Measurements from ENCODE around the gene RBM19. TPM values are rescaled to one million over a fixed set of nuclear protein-coding genes. Genes with fewer than 3 reads are reported as not detected.

The RBM19 gene
- total and polyA plus RNA-seq, 2 donors (not counting 3 experiments of a cell fraction or from before 2014, with no cell fraction given): 13.2 to 34.4 TPM

DNA sequence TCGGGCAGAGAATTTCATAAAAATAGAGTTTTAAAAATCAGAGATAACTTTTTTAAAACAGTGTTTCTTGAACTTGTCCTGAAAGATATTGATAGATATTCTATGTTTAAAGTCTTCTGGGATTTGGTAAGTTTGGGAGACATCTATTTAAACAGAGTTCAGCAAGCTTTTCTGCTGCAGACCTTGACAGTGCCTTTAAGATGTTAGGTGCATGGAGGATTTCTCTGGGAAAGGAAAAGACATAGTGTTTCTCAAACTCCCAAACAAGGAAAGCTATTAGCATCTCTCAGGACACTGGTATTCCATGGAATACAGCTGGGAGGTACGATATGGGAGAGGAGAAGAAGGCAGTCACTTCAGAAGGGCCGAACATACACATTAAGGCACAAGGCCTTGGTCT lies 97.8 kb downstream of the RBM19 start:
- Histone ChIP-seq H3K27ac (ENCODE audit: insufficient read depth, low read depth, low read length) (no peak overlapping the region), H3K36me3 (ENCODE audit: control insufficient read depth in 2 of 2, extremely low read depth in 1 of 2, insufficient read depth in 2 of 2, low read length in 2 of 2) (no peaks in the 10 kb centered on the region), H4K20me1 (replicated peaks; ENCODE audit: control insufficient read depth, extremely low read depth, insufficient read depth, low read length) (no peaks in the 10 kb centered on the region), H3K4me3 (replicated peaks in 1 of 3; ENCODE audit: insufficient read depth in 1 of 3, low read depth in 1 of 3, low read length in 3 of 3) (no peak overlapping the region), H3K9ac (replicated peaks; ENCODE audit: extremely low read depth, insufficient read depth, low read length) (no peak overlapping the region), H3K9me3 (replicated peaks; ENCODE audit: control insufficient read depth, insufficient read depth, low read length) (no peaks in the 10 kb centered on the region), H3K4me1 (ENCODE audit: control insufficient read depth, extremely low read depth, insufficient read depth, low read length) (peaks cover 4% of the 10 kb centered on the region), H3K4me2 (ENCODE audit: insufficient read depth, low read length) (no peak overlapping the region), H3K9me1 (replicated peaks; ENCODE audit: control insufficient read depth, extremely low read depth, insufficient read depth, low read length) (no peaks in the 10 kb centered on the region), H3K79me2 (ENCODE audit: control insufficient read depth, insufficient read depth, low read length) (no peaks in the 10 kb centered on the region), H3K27me3 (ENCODE audit: control insufficient read depth in 2 of 2, insufficient read depth in 2 of 2, low read length in 2 of 2) (no peaks in the 10 kb centered on the region), H2AFZ (ENCODE audit: low read depth, low read length) (no peak overlapping the region)
- CTCF ChIA-PET: interaction anchor here (0.6 to 1.6 kb wide), 3 partner anchors 11 to 46 kb away, joined by 3 read pairs; no protein-coding TSS in a partner anchor
- no peak for DNase-seq (ENCODE audit: low read depth, low spot score)
- FAIRE-seq: no peak
- TF ChIP-seq JUN (IDR thresholded peaks at IDR 0.05; ENCODE audit: borderline replicate concordance, insufficient read depth, insufficient read length, low read depth) (no peak), POLR2A (IDR thresholded peaks at IDR 0.05; ENCODE audit: low read depth, low read length) (no peak), CTCF (IDR thresholded peaks at IDR 0.05; ENCODE audit: extremely low read depth in 1 of 2, insufficient read depth in 1 of 2, low read depth in 1 of 2, low read length in 2 of 2) (no peak), POLR2AphosphoS5 (IDR thresholded peaks at IDR 0.05; ENCODE audit: insufficient read depth, low read depth, low read length) (no peak), EZH2 (IDR thresholded peaks at IDR 0.05; ENCODE audit: borderline replicate concordance, low read depth, low read length, severe bottlenecking) (no peak), FOS (IDR thresholded peaks at IDR 0.05; ENCODE audit: borderline replicate concordance, insufficient read depth, low read length) (no peak), GATA2 (IDR thresholded peaks at IDR 0.05; ENCODE audit: insufficient read depth, insufficient read length, low read depth, low read length) (no peak), MAX (IDR thresholded peaks at IDR 0.05; ENCODE audit: insufficient read depth, insufficient read length) (no peak), MYC (IDR thresholded peaks at IDR 0.05; ENCODE audit: low read depth, low read length) (no peak)
- intact Hi-C loops (cut with micrococcal nuclease): no loop called here
- dilution Hi-C loops (cut with MboI; ENCODE audit: extremely low pct_ligation_motif_present, low sequenced_read_pairs): no loop called here
- POLR2A ChIA-PET: interaction anchor here (0.7 kb wide), 1 partner anchor 11 kb away, joined by 3 read pairs; no protein-coding TSS in a partner anchor
- BruUV-seq (replicated peaks): no TSS peak

Measured in endothelial cell of umbilical vein (primary cell).